LNCAP (cell line): ENCODE results near the gene C1orf159.

Experiments
- TF ChIP-seq, protein P1 (sequence below): fragments of 450-650 bp; IDR thresholded peaks from 2 replicates; pipeline ENCODE4 v1.5.1; 2017; ENCODE audit warnings: mild to moderate bottlenecking

The C1orf159 gene

GRCh38 chr1:1053022-1053421 lies 62.9 kb downstream of the C1orf159 start:
- TF ChIP-seq, protein P1, sequence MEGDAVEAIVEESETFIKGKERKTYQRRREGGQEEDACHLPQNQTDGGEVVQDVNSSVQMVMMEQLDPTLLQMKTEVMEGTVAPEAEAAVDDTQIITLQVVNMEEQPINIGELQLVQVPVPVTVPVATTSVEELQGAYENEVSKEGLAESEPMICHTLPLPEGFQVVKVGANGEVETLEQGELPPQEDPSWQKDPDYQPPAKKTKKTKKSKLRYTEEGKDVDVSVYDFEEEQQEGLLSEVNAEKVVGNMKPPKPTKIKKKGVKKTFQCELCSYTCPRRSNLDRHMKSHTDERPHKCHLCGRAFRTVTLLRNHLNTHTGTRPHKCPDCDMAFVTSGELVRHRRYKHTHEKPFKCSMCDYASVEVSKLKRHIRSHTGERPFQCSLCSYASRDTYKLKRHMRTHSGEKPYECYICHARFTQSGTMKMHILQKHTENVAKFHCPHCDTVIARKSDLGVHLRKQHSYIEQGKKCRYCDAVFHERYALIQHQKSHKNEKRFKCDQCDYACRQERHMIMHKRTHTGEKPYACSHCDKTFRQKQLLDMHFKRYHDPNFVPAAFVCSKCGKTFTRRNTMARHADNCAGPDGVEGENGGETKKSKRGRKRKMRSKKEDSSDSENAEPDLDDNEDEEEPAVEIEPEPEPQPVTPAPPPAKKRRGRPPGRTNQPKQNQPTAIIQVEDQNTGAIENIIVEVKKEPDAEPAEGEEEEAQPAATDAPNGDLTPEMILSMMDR, result no peak

- TF ChIP-seq, protein P1, result no peak
Observed at GRCh38 chr1:1052003-1052840, 63.7 kb downstream of the C1orf159 start.

DNA sequence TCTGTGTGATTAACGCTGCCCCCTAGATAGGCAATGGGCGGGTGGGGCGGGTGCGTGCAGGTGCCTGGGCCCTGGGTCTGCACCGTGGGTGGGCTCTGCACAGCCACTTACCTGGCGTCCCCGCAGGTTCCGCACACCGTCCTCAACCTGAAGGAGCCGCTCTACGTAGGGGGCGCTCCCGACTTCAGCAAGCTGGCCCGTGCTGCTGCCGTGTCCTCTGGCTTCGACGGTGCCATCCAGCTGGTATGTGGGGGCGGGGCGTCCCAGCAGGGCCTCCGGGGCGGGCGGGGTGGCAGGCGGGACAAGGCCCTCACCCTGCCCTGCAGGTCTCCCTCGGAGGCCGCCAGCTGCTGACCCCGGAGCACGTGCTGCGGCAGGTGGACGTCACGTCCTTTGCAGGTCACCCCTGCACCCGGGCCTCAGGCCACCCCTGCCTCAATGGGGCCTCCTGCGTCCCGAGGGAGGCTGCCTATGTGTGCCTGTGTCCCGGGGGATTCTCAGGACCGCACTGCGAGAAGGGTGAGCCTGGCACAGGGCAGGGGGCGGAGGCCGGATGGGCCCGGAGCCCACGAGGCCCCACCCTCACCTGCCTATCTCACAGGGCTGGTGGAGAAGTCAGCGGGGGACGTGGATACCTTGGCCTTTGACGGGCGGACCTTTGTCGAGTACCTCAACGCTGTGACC lies 64.6 kb downstream of the C1orf159 start:
- TF ChIP-seq, protein P1, result no peak

- TF ChIP-seq, protein P1, result no peak
Observed at GRCh38 chr1:1050577-1051052, 65.3 kb downstream of the C1orf159 start.

DNA sequence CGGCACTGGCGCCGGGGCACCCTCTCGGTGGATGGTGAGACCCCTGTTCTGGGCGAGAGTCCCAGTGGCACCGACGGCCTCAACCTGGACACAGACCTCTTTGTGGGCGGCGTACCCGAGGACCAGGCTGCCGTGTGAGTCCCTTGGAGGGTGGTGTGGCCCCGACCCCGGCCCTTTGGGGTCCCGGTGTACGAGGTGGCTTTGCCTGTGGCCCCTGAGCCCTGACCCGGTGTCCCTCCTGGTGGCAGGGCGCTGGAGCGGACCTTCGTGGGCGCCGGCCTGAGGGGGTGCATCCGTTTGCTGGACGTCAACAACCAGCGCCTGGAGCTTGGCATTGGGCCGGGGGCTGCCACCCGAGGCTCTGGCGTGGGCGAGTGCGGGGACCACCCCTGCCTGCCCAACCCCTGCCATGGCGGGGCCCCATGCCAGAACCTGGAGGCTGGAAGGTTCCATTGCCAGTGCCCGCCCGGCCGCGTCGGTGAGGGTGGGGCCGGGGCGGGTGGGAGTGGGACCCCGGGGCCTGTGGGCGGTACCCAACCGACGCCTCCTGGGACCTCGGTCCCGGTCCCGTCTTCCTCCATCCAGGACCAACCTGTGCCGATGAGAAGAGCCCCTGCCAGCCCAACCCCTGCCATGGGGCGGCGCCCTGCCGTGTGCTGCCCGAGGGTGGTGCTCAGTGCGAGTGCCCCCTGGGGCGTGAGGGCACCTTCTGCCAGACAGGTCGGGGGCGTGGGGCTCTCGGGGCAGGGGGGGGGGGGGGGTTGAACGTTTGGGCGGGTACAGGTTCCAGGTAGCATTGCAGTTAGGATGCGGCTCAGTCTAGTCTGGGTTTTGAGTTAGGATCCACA lies 66.3 kb downstream of the C1orf159 start:
- TF ChIP-seq, protein P1, result no peak

DNA sequence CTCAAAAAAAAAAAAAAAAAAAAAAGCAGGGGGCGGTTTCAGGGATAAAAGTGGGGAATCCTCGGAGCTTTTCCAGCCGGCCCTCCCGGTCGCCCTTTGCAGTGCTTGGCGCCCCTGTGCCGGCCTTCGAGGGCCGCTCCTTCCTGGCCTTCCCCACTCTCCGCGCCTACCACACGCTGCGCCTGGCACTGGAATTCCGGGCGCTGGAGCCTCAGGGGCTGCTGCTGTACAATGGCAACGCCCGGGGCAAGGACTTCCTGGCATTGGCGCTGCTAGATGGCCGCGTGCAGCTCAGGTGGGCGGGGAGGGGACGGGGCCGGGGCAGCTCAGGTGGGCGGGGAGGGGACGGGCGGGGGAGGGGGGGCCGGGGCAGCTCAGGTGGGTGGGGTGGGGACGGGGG lies 67.1 kb downstream of the C1orf159 start:
- TF ChIP-seq, protein P1, result no peak

DNA sequence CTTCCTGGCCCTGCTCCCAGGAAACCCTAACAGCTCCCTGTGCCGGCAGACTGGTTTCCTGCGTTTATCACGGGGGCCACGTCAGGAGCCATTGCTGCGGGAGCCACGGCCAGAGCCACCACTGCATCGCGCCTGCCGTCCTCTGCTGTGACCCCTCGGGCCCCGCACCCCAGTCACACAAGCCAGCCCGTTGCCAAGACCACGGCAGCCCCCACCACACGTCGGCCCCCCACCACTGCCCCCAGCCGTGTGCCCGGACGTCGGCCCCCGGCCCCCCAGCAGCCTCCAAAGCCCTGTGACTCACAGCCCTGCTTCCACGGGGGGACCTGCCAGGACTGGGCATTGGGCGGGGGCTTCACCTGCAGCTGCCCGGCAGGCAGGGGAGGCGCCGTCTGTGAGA lies 67.9 kb downstream of the C1orf159 start:
- TF ChIP-seq, protein P1, result no peak
